ENCODE measurements around the gene DLGAP1. TPM values are rescaled to one million over a fixed set of nuclear protein-coding genes. Genes with fewer than 3 reads are reported as not detected.

DLGAP1 gene
- total RNA-seq, 1 donor from 2014 or later, result 0.05 TPM

- no peaks in the 10 kb centered on the region for H3K4me1 ChIP-seq
- intact Hi-C loops (cut with micrococcal nuclease), result no loop called here
- no peak for TF ChIP-seq CTCF (IDR thresholded peaks at IDR 0.05; ENCODE audit: borderline replicate concordance)
- DNase-seq, result no peak
- no peak overlapping the region for H3K4me3 ChIP-seq
- no peaks in the 10 kb centered on the region for H3K9me3 ChIP-seq (replicated peaks)
- H3K36me3 ChIP-seq, result no peaks in the 10 kb centered on the region
- no peak overlapping the region for H3K27ac ChIP-seq (replicated peaks)
- no peaks in the 10 kb centered on the region for H3K27me3 ChIP-seq (ENCODE audit: low read depth)
Measured at GRCh38 chr18:3878401-3878800, 576.7 kb downstream of the DLGAP1 start.

- Histone ChIP-seq H3K36me3 (no peaks in the 10 kb centered on the region), H3K4me1 (no peaks in the 10 kb centered on the region), H3K27ac (replicated peaks) (no peak overlapping the region), H3K9me3 (replicated peaks) (no peaks in the 10 kb centered on the region), H3K4me3 (no peak overlapping the region), H3K27me3 (ENCODE audit: low read depth) (no peaks in the 10 kb centered on the region)
- intact Hi-C loops (cut with micrococcal nuclease), result no loop called here
- no peak for TF ChIP-seq CTCF (IDR thresholded peaks at IDR 0.05; ENCODE audit: borderline replicate concordance)
- no peak for DNase-seq
Measured at GRCh38 chr18:3877678-3878077, 577.4 kb downstream of the DLGAP1 start.

GRCh38 chr18:3875961-3876360, 579.1 kb downstream of the DLGAP1 start:
- Histone ChIP-seq H3K4me1 (no peaks in the 10 kb centered on the region), H3K36me3 (no peaks in the 10 kb centered on the region), H3K27ac (replicated peaks) (no peak overlapping the region), H3K4me3 (no peak overlapping the region), H3K9me3 (replicated peaks) (no peaks in the 10 kb centered on the region), H3K27me3 (ENCODE audit: low read depth) (no peaks in the 10 kb centered on the region)
- no peak for DNase-seq
- no peak for TF ChIP-seq CTCF (IDR thresholded peaks at IDR 0.05; ENCODE audit: borderline replicate concordance)
- intact Hi-C loops (cut with micrococcal nuclease), result no loop called here

- Histone ChIP-seq H3K4me1 (no peaks in the 10 kb centered on the region), H3K9me3 (replicated peaks) (no peaks in the 10 kb centered on the region), H3K27ac (replicated peaks) (no peak overlapping the region), H3K36me3 (no peaks in the 10 kb centered on the region), H3K27me3 (ENCODE audit: low read depth) (no peaks in the 10 kb centered on the region), H3K4me3 (no peak overlapping the region)
- no peak for DNase-seq
- intact Hi-C loops (cut with micrococcal nuclease), result no loop called here
- TF ChIP-seq CTCF (IDR thresholded peaks at IDR 0.05; ENCODE audit: borderline replicate concordance), result no peak
Measured at GRCh38 chr18:3875376-3875775, 579.7 kb downstream of the DLGAP1 start.

GRCh38 chr18:3874581-3874980, 580.5 kb downstream of the DLGAP1 start:
- Histone ChIP-seq H3K9me3 (replicated peaks) (no peaks in the 10 kb centered on the region), H3K27ac (replicated peaks) (no peak overlapping the region), H3K27me3 (ENCODE audit: low read depth) (no peaks in the 10 kb centered on the region), H3K4me1 (no peaks in the 10 kb centered on the region), H3K4me3 (no peak overlapping the region), H3K36me3 (no peaks in the 10 kb centered on the region)
- no peak for DNase-seq
- intact Hi-C loops (cut with micrococcal nuclease), result loop anchor here (5.0 kb wide), 1 partner anchor 172 kb away; no protein-coding TSS in a partner anchor
- no peak for TF ChIP-seq CTCF (IDR thresholded peaks at IDR 0.05; ENCODE audit: borderline replicate concordance)

- TF ChIP-seq CTCF (IDR thresholded peaks at IDR 0.05; ENCODE audit: borderline replicate concordance), result no peak
- intact Hi-C loops (cut with micrococcal nuclease), result loop anchor here (5.0 kb wide), 1 partner anchor 172 kb away; no protein-coding TSS in a partner anchor
- Histone ChIP-seq H3K27me3 (ENCODE audit: low read depth) (no peaks in the 10 kb centered on the region), H3K36me3 (no peaks in the 10 kb centered on the region), H3K4me1 (no peaks in the 10 kb centered on the region), H3K4me3 (no peak overlapping the region), H3K27ac (replicated peaks) (no peak overlapping the region), H3K9me3 (replicated peaks) (no peaks in the 10 kb centered on the region)
- no peak for DNase-seq
Measured at GRCh38 chr18:3874125-3874524, 581.0 kb downstream of the DLGAP1 start.
